IMR-90 (cell line): Measurements from ENCODE around the gene UTP18. TPM values are rescaled to one million over a fixed set of nuclear protein-coding genes. Genes with fewer than 3 reads are reported as not detected.

ENCODE experiments used
- ATAC-seq: fragments of 200-7000 bp; cut with Tn5 transposase; 2 replicates; pipeline ENCODE4 v1.9.1; 2020; ENCODE audit warnings: low read depth, mild to moderate bottlenecking, moderate library complexity
- BruUV-seq: library from RNA; stranded (reverse); fragments of 400-500 nt; replicated peaks from 2 replicates; lab custom pipeline; 2021; lab: Mats Ljungman, UMichigan
- CTCF ChIA-PET: fragments of 300-600 bp; formaldehyde crosslinking; extraction: SDS; loops from one replicate; lab custom pipeline; 2021; ENCODE audit warnings: antibody characterized with exemption; lab: Yijun Ruan, JAX
- POLR2A ChIA-PET: fragments of 300-600 bp; sonication (Branson Sonifier 250); formaldehyde crosslinking; loops from one replicate; lab custom pipeline; 2022; ENCODE audit warnings: antibody characterized with exemption; ENCODE audit not compliant: unreplicated experiment; lab: Charles Lee
- DNase-seq: peaks from one replicate; pipeline ENCODE4 v3.0.0; 2013
- H2AFZ ChIP-seq: replicated peaks from 2 replicates; pipeline ENCODE3; 2013; ENCODE audit warnings: low read length, mild to moderate bottlenecking; ENCODE audit not compliant: poor library complexity
- H2AK5ac ChIP-seq: 2 replicates; pipeline ENCODE4 v1.6.1; 2013; ENCODE audit warnings: low read depth, low read length, inconsistent platforms
- H2AK9ac ChIP-seq: replicated peaks from 2 replicates; pipeline ENCODE3; 2013; ENCODE audit warnings: mild to moderate bottlenecking, low read depth, low read length, moderate library complexity; ENCODE audit not compliant: poor library complexity
- H2BK120ac ChIP-seq: 2 replicates; pipeline ENCODE4 v1.6.1; 2013; ENCODE audit warnings: low read depth, low read length, inconsistent platforms
- H2BK15ac ChIP-seq: 3 replicates; pipeline ENCODE4 v1.6.1; 2013; ENCODE audit warnings: low read depth, low read length, inconsistent platforms
- H2BK20ac ChIP-seq: 2 replicates; pipeline ENCODE4 v1.6.1; 2013; ENCODE audit warnings: low read depth, mild to moderate bottlenecking, inconsistent platforms, low read length, moderate library complexity
- H2BK5ac ChIP-seq: 2 replicates; pipeline ENCODE4 v1.6.1; 2013; ENCODE audit warnings: mild to moderate bottlenecking, low read depth, low read length, inconsistent platforms; ENCODE audit not compliant: poor library complexity, severe bottlenecking
- H3K14ac ChIP-seq: replicated peaks from 2 replicates; pipeline ENCODE4 v1.6.1; 2013; ENCODE audit warnings: low read depth, low read length, inconsistent platforms
- H3K18ac ChIP-seq: 2 replicates; pipeline ENCODE4 v1.6.1; 2013; ENCODE audit warnings: low read depth, low read length, control low read depth
- H3K23ac ChIP-seq: 2 replicates; pipeline ENCODE4 v1.6.1; 2013; ENCODE audit warnings: low read depth, low read length, inconsistent platforms
- H3K27ac ChIP-seq: 2 replicates; pipeline ENCODE4 v1.5.1; 2013; ENCODE audit warnings: mild to moderate bottlenecking, control low read depth, low read length; ENCODE audit not compliant: insufficient read depth
- H3K27me3 ChIP-seq: 2 replicates; pipeline ENCODE4 v1.6.1; 2013; ENCODE audit warnings: low read length; ENCODE audit not compliant: control insufficient read depth, insufficient read depth
- H3K36me3 ChIP-seq: 2 replicates; pipeline ENCODE4 v1.6.1; 2013; ENCODE audit warnings: low read length, mixed read lengths; ENCODE audit not compliant: control insufficient read depth, insufficient read depth
- H3K4ac ChIP-seq: 2 replicates; pipeline ENCODE4 v1.6.1; 2013; ENCODE audit warnings: low read depth, low read length, inconsistent platforms
- H3K4me1 ChIP-seq: 2 replicates; pipeline ENCODE4 v1.6.1; 2013; ENCODE audit warnings: low read length, mixed read lengths; ENCODE audit not compliant: control insufficient read depth, insufficient read depth
- H3K4me2 ChIP-seq: 2 replicates; pipeline ENCODE4 v1.6.1; 2013; ENCODE audit warnings: low read depth, mild to moderate bottlenecking, control low read depth, low read length, moderate library complexity
- H3K4me3 ChIP-seq: 2 replicates; pipeline ENCODE4 v1.5.1; 2013; ENCODE audit warnings: low read depth, mild to moderate bottlenecking, control low read depth, low read length, moderate library complexity; ENCODE audit not compliant: insufficient read depth
- H3K56ac ChIP-seq: 2 replicates; pipeline ENCODE4 v1.6.1; 2013; ENCODE audit warnings: low read length, inconsistent platforms; ENCODE audit not compliant: insufficient read depth; ENCODE audit errors: extremely low read depth
- H3K79me1 ChIP-seq, 2 experiments: 2 replicates each; pipeline ENCODE4 v1.6.1; 2013; ENCODE audit warnings: low read length in 2 of 2, inconsistent platforms in 1 of 2, low read depth in 1 of 2
- H3K9ac ChIP-seq: 2 replicates; pipeline ENCODE4 v1.6.1; 2013; ENCODE audit warnings: low read depth, low read length, control low read depth
- H3K9me1 ChIP-seq: 2 replicates; pipeline ENCODE4 v1.6.1; 2013; ENCODE audit warnings: low read length, inconsistent platforms; ENCODE audit not compliant: insufficient read depth
- H3K9me3 ChIP-seq: 2 replicates; pipeline ENCODE4 v1.6.1; 2013; ENCODE audit warnings: low read length; ENCODE audit not compliant: control insufficient read depth, insufficient read depth
- H4K20me1 ChIP-seq: 2 replicates; pipeline ENCODE4 v1.6.1; 2013; ENCODE audit warnings: low read length, inconsistent platforms; ENCODE audit not compliant: insufficient read depth
- H4K5ac ChIP-seq: 2 replicates; pipeline ENCODE4 v1.6.1; 2013; ENCODE audit warnings: mild to moderate bottlenecking, low read depth, low read length, control low read depth
- H4K8ac ChIP-seq, 2 experiments: 2 replicates each; pipeline ENCODE4 v1.6.1; 2013; ENCODE audit warnings: low read depth in 2 of 2, low read length in 2 of 2, control low read depth in 1 of 2, inconsistent platforms in 1 of 2
- H4K91ac ChIP-seq: 2 replicates; pipeline ENCODE4 v1.6.1; 2013; ENCODE audit warnings: low read depth, low read length, inconsistent platforms; ENCODE audit not compliant: insufficient read depth
- MAZ ChIP-seq: IDR thresholded peaks from 2 replicates; pipeline ENCODE4 v1.6.1; 2012; ENCODE audit warnings: low read depth, mild to moderate bottlenecking, low read length, improper control_type of control experiment, moderate library complexity, borderline replicate concordance
- MXI1 ChIP-seq: IDR thresholded peaks from 2 replicates; pipeline ENCODE4 v1.6.1; 2012; ENCODE audit warnings: low read depth, mild to moderate bottlenecking, low read length, moderate library complexity, borderline replicate concordance
- RFX5 ChIP-seq: IDR thresholded peaks from 2 replicates; pipeline ENCODE4 v1.8.0; 2012; ENCODE audit warnings: low read depth, mild to moderate bottlenecking, low read length, moderate library complexity
- USF2 ChIP-seq: fragments of 150-350 bp; IDR thresholded peaks from 2 replicates; pipeline ENCODE4 v1.6.1; 2017; ENCODE audit warnings: mild to moderate bottlenecking, antibody characterized with exemption, low read length, low read depth
- WGBS, 2 experiments: methylation state at CpG; one replicate each; pipeline versions ENCODE4 v1.1.5 to v1.1.7; 2013; ENCODE audit warnings: missing lambda C conversion rate in 2 of 2; ENCODE audit not compliant: insufficient read length in 1 of 2; ENCODE audit errors: extremely low coverage in 2 of 2; 5-methylcytosine and 5-hydroxymethylcytosine counted together
- dilution Hi-C: fragments of 300-500 bp; cut with HindIII; formaldehyde crosslinking; loops from one replicate; pipeline ENCODE4 v1.14.3; 2018; ENCODE audit warnings: low sequenced_read_pairs; ENCODE audit not compliant: unreplicated experiment
- in situ Hi-C: fragments of 300-500 bp; cut with MboI; formaldehyde crosslinking; loops from 3 replicates; pipeline ENCODE4 v1.14.3; 2019; ENCODE audit warnings: low sequenced_read_pairs, inconsistent platforms, mixed read lengths
- intact Hi-C: fragments of 100-400 bp; cut with micrococcal nuclease; formaldehyde crosslinking; loops from 2 replicates; pipeline ENCODE4 v1.10.0; 2022
- polyA plus RNA-seq, 3 experiments: library from polyadenylated mRNA; depleted of rRNA; stranded (reverse); fragments of >200 nt; gene quantifications; 2 replicates each; pipeline ENCODE4 v1.2.3, GENCODE V29; 2012; ENCODE audit warnings: low replicate concordance in 1 of 3
- total RNA-seq: library from RNA; depleted of rRNA; stranded (reverse); fragments of >200 nt; gene quantifications from 2 replicates; pipeline ENCODE4 v1.2.3, GENCODE V29; 2012
- TF ChIP-seq, protein P1 (sequence below): conservative IDR thresholded peaks from 2 replicates; pipeline ENCODE4 v1.5.1; 2012; ENCODE audit warnings: mild to moderate bottlenecking, low read depth, low read length, improper control_type of control experiment

UTP18 gene
- total and polyA plus RNA-seq, 2 of the 4 experiments (the other 2 are of a cell fraction): 17.7 to 22.4 TPM

GRCh38 chr17:51342257-51342656, 81.9 kb downstream of the UTP18 start:
- H3K36me3 ChIP-seq: no peaks in the 10 kb centered on the region
- TF ChIP-seq, protein P1, sequence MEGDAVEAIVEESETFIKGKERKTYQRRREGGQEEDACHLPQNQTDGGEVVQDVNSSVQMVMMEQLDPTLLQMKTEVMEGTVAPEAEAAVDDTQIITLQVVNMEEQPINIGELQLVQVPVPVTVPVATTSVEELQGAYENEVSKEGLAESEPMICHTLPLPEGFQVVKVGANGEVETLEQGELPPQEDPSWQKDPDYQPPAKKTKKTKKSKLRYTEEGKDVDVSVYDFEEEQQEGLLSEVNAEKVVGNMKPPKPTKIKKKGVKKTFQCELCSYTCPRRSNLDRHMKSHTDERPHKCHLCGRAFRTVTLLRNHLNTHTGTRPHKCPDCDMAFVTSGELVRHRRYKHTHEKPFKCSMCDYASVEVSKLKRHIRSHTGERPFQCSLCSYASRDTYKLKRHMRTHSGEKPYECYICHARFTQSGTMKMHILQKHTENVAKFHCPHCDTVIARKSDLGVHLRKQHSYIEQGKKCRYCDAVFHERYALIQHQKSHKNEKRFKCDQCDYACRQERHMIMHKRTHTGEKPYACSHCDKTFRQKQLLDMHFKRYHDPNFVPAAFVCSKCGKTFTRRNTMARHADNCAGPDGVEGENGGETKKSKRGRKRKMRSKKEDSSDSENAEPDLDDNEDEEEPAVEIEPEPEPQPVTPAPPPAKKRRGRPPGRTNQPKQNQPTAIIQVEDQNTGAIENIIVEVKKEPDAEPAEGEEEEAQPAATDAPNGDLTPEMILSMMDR: no peak
- TF ChIP-seq MXI1 (no peak), RFX5 (no peak), MAZ (no peak), USF2 (no peak)
- intact Hi-C loops: no loop called here
- no peak overlapping the region for H2AFZ ChIP-seq
- H3K79me1 ChIP-seq: no peaks in the 10 kb centered on the region
- H4K5ac ChIP-seq: no peak overlapping the region
- no peaks in the 10 kb centered on the region for H3K9me3 ChIP-seq
- WGBS, 2 experiments: no CpG with 5 or more reads among the region's 2 CpGs
- in situ Hi-C loops: no loop called here
- no peak overlapping the region for H3K18ac ChIP-seq
- POLR2A ChIA-PET: no interaction called here
- no peak overlapping the region for H3K56ac ChIP-seq
- no peak overlapping the region for H4K91ac ChIP-seq
- no peak for DNase-seq
- no peak overlapping the region for H2BK20ac ChIP-seq
- no peak for ATAC-seq
- no peaks in the 10 kb centered on the region for H4K20me1 ChIP-seq
- no peak overlapping the region for H2BK15ac ChIP-seq
- no peak overlapping the region for H3K9ac ChIP-seq
- no peaks in the 10 kb centered on the region for H3K9me1 ChIP-seq
- H3K4me3 ChIP-seq: no peak overlapping the region
- H2AK5ac ChIP-seq: no peak overlapping the region
- CTCF ChIA-PET: no interaction called here
- H2AK9ac ChIP-seq: no peak overlapping the region
- H3K27ac ChIP-seq: no peak overlapping the region
- no peak overlapping the region for H2BK5ac ChIP-seq
- H3K27me3 ChIP-seq: peaks cover 2% of the 10 kb centered on the region; the same call in 1 of the 2 replicates
- H2BK120ac ChIP-seq: no peak overlapping the region
- H3K4me2 ChIP-seq: no peak overlapping the region
- no peak overlapping the region for H4K8ac ChIP-seq
- dilution Hi-C loops: no loop called here
- no peaks in the 10 kb centered on the region for H3K4me1 ChIP-seq
- H3K4ac ChIP-seq: no peak overlapping the region
- H3K14ac ChIP-seq: no peak overlapping the region
- no TSS peak for BruUV-seq
- no peak overlapping the region for H3K23ac ChIP-seq
